ENCODE data around the gene SUV39H1.

- no peak for TF ChIP-seq CTCF (IDR thresholded peaks at IDR 0.05)
- TF ChIP-seq EZH2 (IDR thresholded peaks at IDR 0.05): no peak
- TF ChIP-seq EZH2phosphoT487 (IDR thresholded peaks at IDR 0.05): no peak
Observed at GRCh38 chrX:48696301-48696908, at the start of gene SUV39H1.
